GM12891 (cell line): ENCODE measurements around the gene ZNF195.
"Not testable (repeated sequence)": the region's sequence is repeated elsewhere in the genome, so short reads cannot be mapped to it uniquely, and the experiment has no call there.

ENCODE experiments used
- PAX5 ChIP-seq: IDR thresholded peaks from 2 replicates; pipeline ENCODE4 v1.6.1; 2011; ENCODE audit warnings: low read length, moderate library complexity, mild to moderate bottlenecking; ENCODE audit not compliant: insufficient read depth, severe bottlenecking
- POLR2A ChIP-seq: IDR thresholded peaks from 2 replicates; pipeline ENCODE4 v1.6.1; 2011; ENCODE audit warnings: low read depth, low read length, control low read depth
- POLR2AphosphoS5 ChIP-seq: IDR thresholded peaks from 2 replicates; pipeline ENCODE4 v1.6.1; 2011; ENCODE audit warnings: low read depth, low read length, control low read depth
- POU2F2 ChIP-seq: IDR thresholded peaks from 2 replicates; pipeline ENCODE4 v1.6.1; 2011; ENCODE audit warnings: low read depth, mild to moderate bottlenecking, control low read depth, low read length, moderate library complexity
- TAF1 ChIP-seq: IDR thresholded peaks from 2 replicates; pipeline ENCODE4 v1.6.1; 2011; ENCODE audit warnings: low read depth, low read length, control low read depth

- TF ChIP-seq POLR2A, POU2F2, TAF1, POLR2AphosphoS5, PAX5: not testable (repeated sequence)
These were observed 42.8 kb upstream of the ZNF195 start for GRCh38 chr11:3421608-3422379.
